ENCODE results near the gene GRID2.

Gene GRID2

DNA sequence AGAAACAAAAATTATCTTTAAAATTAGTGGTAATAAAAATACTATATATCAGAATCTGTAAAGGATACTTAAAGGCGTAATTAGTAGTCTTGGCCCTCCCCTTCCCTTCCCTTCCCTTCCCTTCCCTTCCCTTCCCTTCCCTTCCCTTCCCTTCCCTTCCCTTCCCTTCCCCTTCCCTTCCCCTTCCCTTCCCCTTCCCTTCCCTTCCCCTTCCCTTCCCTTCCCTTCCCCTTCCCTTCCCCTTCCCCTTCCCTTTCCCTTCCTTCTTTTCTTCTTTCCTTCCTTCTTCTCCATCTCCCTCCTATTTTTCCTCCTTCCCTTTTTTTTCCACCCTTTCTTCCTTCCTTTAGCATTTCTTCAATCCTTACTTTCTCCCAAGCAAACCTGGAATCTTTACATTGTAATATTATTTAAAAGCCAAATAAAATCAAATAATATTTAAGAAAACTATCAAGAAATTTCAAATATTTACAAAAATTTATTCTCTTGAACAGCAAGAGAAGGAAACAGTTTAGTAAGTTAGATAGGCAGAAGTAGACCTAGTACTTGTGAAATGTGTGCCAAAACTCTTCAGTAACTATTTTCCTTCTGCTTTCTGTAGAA is 1145.0 kb downstream of the GRID2 start:
- no peak for TF ChIP-seq ZFX (IDR thresholded peaks at IDR 0.05)
- TF ChIP-seq, protein P1, sequence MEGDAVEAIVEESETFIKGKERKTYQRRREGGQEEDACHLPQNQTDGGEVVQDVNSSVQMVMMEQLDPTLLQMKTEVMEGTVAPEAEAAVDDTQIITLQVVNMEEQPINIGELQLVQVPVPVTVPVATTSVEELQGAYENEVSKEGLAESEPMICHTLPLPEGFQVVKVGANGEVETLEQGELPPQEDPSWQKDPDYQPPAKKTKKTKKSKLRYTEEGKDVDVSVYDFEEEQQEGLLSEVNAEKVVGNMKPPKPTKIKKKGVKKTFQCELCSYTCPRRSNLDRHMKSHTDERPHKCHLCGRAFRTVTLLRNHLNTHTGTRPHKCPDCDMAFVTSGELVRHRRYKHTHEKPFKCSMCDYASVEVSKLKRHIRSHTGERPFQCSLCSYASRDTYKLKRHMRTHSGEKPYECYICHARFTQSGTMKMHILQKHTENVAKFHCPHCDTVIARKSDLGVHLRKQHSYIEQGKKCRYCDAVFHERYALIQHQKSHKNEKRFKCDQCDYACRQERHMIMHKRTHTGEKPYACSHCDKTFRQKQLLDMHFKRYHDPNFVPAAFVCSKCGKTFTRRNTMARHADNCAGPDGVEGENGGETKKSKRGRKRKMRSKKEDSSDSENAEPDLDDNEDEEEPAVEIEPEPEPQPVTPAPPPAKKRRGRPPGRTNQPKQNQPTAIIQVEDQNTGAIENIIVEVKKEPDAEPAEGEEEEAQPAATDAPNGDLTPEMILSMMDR (conservative IDR thresholded peaks at IDR 0.05) = no peak
- no peak overlapping the region for H3K27ac ChIP-seq

DNA sequence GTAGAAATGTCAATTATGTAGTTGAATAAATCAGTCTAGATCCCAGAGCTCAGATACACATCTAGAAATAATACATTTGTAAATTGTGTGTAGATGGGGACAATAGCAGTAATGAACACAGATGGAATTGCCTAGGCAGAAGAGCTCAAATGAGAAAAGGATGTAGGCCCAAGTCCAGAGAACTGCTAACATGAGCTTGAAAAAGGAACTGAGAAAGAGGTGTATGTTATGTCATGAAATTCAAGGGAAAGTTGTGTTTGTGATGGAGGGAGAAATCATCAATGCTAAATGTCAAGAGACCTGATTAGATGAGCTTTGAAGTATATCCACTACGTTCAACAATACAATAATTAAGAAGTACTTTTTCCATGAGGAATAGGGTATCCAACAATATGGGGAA is 1148.2 kb downstream of the GRID2 start:
- no peak overlapping the region for H3K27ac ChIP-seq
- TF ChIP-seq, protein P1 (conservative IDR thresholded peaks at IDR 0.05) = no peak
- no peak for TF ChIP-seq ZFX (IDR thresholded peaks at IDR 0.05)

DNA sequence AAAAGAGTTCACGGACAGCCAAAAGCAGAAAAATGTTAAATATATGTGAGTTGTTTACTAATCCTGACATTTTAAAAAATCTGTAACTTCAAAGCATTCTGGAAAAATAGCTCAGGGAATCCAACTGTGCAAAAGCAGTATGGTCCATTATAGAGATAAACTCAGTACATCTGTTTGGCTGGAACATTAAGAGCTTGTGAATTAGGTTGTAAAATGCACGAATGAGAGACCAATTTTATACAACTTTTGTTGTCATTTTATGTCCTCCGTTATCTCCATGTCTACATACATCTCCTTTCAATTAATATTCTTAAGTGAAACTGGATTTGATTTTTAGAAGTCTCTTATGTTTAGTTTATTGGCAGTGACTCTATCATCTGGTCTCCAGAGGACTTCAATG is 1157.8 kb downstream of the GRID2 start:
- no peak for TF ChIP-seq ZFX (IDR thresholded peaks at IDR 0.05)
- no peak overlapping the region for H3K27ac ChIP-seq

DNA sequence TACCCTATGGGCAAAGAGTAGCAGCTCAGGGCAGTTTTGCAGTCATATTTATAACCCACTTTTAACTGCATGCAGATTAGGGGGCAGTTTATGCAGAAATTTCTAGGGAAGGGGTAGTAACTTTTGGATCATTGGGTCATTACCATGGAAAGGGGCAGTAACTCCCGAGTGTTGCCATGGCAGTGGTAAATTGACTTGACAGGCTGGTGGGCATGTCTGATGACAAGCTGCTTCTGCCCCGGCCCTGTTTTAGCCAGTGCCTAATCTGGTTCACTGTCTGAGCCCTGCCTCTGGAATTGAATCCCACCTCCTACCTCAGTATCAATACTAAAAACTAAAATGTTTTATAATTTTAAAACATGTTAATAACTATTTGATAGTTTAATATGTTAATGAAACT is 1162.7 kb downstream of the GRID2 start:
- no peak overlapping the region for H3K27ac ChIP-seq
- no peak for TF ChIP-seq ZFX (IDR thresholded peaks at IDR 0.05)
- TF ChIP-seq, protein P1 (conservative IDR thresholded peaks at IDR 0.05) = no peak

DNA sequence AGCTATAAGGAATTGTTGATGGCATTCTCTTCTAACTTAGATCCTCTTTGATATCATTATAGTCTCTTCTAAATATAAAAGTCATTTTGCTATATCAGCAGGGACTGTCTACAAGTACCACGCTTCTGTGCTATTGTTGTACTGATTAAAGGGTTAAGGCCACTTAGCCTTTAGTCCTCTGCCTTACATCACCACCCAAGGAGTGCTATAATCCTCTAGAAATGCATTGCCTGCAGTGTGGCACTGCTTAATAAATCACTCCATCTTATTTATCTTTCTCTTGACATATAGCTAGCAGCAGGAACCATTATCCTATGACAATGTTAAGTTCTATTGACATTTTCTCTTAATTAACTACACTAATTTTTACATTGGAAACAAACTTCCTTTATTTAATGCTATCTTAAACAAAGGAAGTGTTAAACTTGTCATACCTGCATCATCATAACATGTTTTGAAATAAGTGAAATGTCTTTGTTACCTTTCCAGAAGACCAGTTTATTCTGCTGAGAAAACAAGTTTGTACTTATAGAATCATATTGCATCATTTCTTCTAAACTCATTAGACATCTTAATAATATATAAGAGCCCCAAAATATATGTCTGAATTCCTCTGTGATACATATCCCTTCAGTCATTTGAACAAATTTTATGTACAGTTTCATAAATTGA is 1163.9 kb downstream of the GRID2 start:
- H3K27ac ChIP-seq = no peak overlapping the region
- TF ChIP-seq ZFX (IDR thresholded peaks at IDR 0.05) = no peak

DNA sequence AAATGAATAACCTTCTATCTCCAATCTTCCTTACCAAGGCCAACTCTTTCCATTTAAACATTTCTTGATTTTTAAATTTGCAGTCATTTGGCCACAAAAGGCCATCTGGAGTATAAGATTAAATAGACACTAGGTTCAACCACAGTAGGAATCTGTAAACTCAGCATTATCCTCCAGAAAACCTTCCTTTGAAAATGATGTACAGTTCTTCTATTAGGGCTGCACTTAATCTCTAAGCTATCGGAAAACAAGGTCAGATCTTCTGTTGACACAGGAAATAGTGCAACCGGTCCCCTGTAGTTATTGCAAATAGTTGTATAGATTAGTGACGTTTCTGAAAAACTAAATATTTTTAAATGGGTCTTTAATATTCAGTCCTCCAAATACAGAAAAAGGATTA is 1165.8 kb downstream of the GRID2 start:
- H3K27ac ChIP-seq = no peak overlapping the region
- no peak for TF ChIP-seq ZFX (IDR thresholded peaks at IDR 0.05)
- TF ChIP-seq, protein P1 (conservative IDR thresholded peaks at IDR 0.05) = no peak

DNA sequence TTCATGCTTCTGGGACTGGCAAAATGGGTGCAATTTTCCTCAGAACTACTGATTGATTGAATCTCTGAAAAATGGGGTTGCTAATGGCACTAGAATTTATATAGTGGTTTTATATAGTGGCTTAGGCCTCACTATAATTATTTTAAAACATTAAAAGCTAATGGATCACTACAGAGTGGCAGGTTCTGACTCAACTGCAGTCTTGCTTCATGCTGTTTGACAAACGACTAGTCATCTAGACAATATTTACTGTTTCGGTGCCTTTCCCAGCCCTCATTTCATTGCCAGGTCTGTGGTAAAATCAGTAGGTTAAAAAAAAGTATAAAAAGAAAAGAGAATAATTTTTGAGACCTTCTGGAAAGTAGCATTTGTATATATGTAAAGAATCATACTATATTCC is 1172.0 kb downstream of the GRID2 start:
- TF ChIP-seq, protein P1 (conservative IDR thresholded peaks at IDR 0.05) = no peak
- no peak for TF ChIP-seq ZFX (IDR thresholded peaks at IDR 0.05)
- no peak overlapping the region for H3K27ac ChIP-seq

DNA sequence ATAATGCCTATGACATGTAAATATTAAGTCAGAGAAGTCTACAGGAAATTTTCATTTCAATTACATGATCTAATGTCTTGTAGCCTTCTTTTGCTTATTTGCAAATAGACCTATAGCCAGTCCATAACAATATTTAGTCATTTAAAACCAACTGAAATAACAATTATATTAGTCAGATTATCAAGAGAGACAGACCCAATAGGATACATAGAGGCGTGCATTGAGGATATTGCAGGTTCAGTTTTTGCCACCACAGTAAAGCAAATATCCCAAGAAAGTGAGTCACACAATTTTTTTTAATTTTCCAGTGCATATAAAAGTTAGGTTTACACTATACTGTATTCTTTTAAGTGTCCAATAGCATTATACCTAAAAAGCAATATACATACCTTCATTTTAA is 1175.0 kb downstream of the GRID2 start:
- TF ChIP-seq, protein P1 (conservative IDR thresholded peaks at IDR 0.05) = no peak
- no peak for TF ChIP-seq ZFX (IDR thresholded peaks at IDR 0.05)
- no peak overlapping the region for H3K27ac ChIP-seq
